ENCODE results near the gene SLC38A8.

The SLC38A8 gene

GRCh38 chr16:84048871-84049270, 6.3 kb upstream of the SLC38A8 start:
- DNase-seq (ENCODE audit: low read depth) = no peak

GRCh38 chr16:84048270-84048669, 5.7 kb upstream of the SLC38A8 start:
- DNase-seq (ENCODE audit: low read depth) = no peak

GRCh38 chr16:84047626-84048025, 5.0 kb upstream of the SLC38A8 start:
- no peak for DNase-seq (ENCODE audit: low read depth)

- DNase-seq (ENCODE audit: low read depth) = no peak
Measured at GRCh38 chr16:84047206-84047605, 4.6 kb upstream of the SLC38A8 start.

- DNase-seq (ENCODE audit: low read depth) = no peak
Measured at GRCh38 chr16:84045818-84046470, 3.3 kb upstream of the SLC38A8 start.

GRCh38 chr16:84045001-84045817, 2.6 kb upstream of the SLC38A8 start:
- DNase-seq (ENCODE audit: low read depth) = no peak

GRCh38 chr16:84044118-84044488, 1.5 kb upstream of the SLC38A8 start:
- no peak for DNase-seq (ENCODE audit: low read depth)

- DNase-seq (ENCODE audit: low read depth) = no peak
Measured at GRCh38 chr16:84043486-84044117, 1.0 kb upstream of the SLC38A8 start.

- DNase-seq (ENCODE audit: low read depth) = no peak
Measured at GRCh38 chr16:84042879-84043485, 387 bp upstream of the SLC38A8 start.

- DNase-seq (ENCODE audit: low read depth) = no peak
Measured at GRCh38 chr16:84041881-84042280, 714 bp downstream of the SLC38A8 start.

- no peak for DNase-seq (ENCODE audit: low read depth)
Measured at GRCh38 chr16:84040823-84041820, 1.5 kb downstream of the SLC38A8 start.

- DNase-seq (ENCODE audit: low read depth) = no peak
Measured at GRCh38 chr16:84040226-84040822, 2.3 kb downstream of the SLC38A8 start.

- DNase-seq (ENCODE audit: low read depth) = no peak
Measured at GRCh38 chr16:84039696-84040095, 2.9 kb downstream of the SLC38A8 start.

GRCh38 chr16:84038469-84038868, 4.1 kb downstream of the SLC38A8 start:
- no peak for DNase-seq (ENCODE audit: low read depth)

- DNase-seq (ENCODE audit: low read depth) = no peak
Measured at GRCh38 chr16:84036982-84037425, 5.6 kb downstream of the SLC38A8 start.

GRCh38 chr16:84036131-84036530, 6.5 kb downstream of the SLC38A8 start:
- no peak for DNase-seq (ENCODE audit: low read depth)

- DNase-seq (ENCODE audit: low read depth) = no peak
Measured at GRCh38 chr16:84034516-84034915, 8.1 kb downstream of the SLC38A8 start.

GRCh38 chr16:84033251-84034195, 9.1 kb downstream of the SLC38A8 start:
- DNase-seq (ENCODE audit: low read depth) = no peak

GRCh38 chr16:84032458-84033178, 10.0 kb downstream of the SLC38A8 start:
- DNase-seq (ENCODE audit: low read depth) = no peak
